Limb (tissue), 2 donors: ENCODE measurements around the gene OBSCN.

ENCODE experiments used
- DNase-seq, 2 donors: peaks; one replicate each; pipeline ENCODE4 v3.0.0-alpha.2; 2016; ENCODE audit errors: extremely low spot score in 2 of 2

Gene OBSCN

DNA sequence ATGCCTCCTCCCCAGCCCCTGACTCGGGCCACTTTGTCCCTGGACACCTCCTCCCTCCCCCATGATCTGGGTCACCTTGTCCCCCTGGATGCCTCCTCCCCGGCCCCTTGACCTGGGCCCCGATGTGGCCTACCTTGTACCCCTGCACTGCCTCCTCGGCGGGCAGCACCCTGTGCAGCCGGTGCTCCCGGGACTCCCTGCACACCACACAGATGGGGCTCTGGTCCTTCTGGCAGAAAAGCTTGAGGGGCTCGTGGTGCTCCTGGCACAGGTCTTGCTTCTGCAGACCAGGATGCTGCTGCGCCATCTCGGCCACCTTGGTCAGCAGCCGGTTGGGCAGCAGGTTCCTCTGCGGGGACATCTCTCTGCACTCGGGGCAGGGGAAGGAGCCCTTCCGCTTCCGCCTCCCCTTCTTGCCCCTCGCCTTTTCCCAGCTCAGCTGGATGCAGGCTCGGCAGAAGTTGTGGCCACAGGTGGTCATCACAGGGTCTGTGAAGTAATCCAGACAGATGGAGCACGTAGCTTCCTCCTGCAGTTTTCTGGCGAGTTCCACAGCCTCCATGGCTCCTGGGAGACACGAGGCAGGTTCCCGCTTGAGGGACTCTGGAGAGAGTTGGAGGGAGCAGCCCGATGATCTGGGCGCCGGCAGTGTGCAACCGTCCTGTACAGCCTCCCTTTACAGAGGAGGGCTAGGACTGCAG, 206.8 kb downstream of the OBSCN start:
- no peak for DNase-seq

DNA sequence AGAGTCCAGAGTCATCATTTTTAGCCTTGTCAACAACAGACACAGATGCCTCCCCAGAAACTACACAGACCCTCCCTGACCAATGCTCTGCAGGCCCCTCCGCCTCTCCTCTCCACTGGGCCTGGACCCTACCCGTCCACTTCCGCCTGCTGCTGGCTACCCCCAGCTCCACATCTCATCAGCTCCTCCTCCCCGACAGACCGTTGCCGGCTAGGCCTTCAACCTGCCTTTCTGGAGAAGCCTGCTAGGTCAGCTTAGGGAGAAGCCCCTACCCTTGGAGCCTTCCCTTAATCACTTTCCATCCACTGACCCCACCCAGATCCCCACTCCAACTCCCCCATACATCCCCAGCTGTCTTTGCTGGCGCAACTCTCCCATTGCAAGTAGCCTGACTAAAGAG, 207.4 kb downstream of the OBSCN start:
- DNase-seq = no peak

DNA sequence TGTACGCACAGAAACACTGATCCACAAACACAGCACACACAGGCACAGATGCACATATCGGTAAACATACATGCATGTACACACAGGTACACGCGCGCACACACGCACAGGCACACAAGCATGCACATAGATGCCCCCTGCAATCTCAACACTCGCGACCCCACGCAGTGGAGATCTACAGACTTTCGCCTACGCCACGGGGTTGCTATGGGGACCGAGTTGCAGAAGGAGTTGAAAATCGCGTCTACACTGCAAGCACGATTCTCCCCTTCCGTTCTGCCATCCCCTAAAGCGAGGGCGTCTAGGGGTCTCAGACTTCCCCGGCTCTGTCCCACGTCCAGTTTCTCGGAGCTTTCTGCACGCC, 208.0 kb downstream of the OBSCN start:
- DNase-seq = no peak

DNA sequence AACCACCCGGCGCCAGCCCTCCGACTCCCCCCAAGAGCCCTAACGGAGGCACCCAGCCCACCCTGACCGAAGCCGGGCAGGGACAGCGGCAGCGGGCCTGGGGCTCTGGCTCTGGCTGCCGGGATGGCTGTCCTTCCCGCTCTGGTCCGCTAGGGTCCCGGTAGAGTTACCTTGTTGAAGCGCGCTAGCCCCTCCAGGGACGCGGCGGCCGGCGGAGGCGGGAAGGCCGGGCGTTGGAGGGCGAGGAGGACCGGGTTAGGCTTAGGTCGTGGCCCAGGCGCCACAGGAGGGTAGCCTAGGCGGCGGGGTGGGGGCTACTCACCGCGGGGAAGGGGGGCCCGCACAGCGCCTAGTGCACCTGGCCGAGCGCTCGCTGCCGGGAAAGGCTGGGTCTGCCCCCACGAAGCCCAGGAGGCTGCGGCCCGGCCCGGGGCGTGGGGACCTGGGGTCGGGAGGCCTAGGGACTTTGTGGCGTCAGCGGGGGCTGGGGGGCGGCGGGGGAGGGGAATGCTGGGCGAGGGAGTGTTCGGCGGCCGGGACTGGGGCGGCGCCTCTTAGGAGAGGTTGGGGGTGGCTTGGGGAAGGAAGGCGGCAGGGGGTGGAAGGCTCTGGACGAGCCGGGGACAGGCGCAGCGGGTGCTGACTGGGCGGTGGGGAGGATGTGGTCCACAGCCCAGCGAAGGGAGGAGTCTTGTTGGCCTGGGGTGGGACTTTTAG, 208.5 kb downstream of the OBSCN start, which contains the start of gene TRIM17:
Gene TRIM17, minus strand, starts transcription at position 645 of the 717 bp plus-strand sequence. CDS start 1,789 bp downstream, outside the sequence.
- peak in 1 of 2 donors; percentile 63 for DNase-seq

DNA sequence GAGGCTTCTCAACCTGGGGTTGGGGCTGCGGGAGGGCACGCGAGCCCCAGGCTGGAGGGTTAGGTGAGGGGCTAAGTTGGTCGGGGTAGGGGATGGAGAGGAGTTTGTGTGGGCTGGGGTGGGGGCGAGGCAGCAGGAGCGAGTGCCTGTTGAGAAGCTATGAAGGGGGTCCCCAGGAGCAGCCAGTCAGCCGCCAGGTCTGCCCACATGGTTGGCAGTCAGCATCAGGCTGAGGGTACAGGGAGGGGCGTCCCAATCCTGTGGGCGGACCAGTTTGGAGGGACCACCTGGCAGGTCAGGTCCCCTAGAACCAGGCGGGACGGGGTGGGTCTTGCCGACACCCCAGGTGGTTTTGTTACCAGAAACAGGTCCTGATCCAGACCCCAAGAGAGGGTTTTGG, 209.2 kb downstream of the OBSCN start:
- DNase-seq = no peak

DNA sequence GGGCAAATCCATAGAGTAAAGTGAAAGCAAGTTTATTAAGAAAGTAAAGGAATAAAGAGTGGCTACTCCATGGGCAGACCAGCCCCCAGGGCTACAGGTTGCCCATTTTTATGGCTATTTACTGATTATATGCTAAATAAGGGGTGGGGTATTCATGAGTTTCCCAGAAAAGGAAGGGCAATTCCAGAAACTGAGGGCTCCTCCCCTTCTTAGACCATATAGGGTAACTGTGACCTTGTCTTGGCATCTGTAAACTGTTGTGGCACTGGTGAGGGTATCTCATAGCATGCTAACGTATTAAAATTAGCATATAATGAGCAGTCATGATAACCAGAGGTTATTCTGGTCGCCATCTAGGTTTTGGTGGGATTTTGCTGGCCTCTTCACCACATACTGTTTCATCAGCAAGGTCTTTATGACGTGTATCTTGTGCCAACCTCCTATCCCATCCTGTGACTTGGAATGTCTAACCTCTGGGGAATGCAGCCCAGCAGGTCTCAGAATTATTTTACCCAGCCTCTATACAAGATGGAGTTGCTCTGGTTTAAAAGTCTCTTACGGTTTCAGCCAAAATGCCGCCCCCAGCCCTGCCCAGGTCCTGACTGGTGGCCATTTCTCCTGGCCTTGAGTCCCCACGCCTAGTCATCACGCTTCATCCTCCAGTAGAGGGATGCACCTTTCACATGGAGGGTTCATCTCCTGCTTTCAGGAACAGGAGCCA, 209.8 kb downstream of the OBSCN start:
- DNase-seq = no peak

DNA sequence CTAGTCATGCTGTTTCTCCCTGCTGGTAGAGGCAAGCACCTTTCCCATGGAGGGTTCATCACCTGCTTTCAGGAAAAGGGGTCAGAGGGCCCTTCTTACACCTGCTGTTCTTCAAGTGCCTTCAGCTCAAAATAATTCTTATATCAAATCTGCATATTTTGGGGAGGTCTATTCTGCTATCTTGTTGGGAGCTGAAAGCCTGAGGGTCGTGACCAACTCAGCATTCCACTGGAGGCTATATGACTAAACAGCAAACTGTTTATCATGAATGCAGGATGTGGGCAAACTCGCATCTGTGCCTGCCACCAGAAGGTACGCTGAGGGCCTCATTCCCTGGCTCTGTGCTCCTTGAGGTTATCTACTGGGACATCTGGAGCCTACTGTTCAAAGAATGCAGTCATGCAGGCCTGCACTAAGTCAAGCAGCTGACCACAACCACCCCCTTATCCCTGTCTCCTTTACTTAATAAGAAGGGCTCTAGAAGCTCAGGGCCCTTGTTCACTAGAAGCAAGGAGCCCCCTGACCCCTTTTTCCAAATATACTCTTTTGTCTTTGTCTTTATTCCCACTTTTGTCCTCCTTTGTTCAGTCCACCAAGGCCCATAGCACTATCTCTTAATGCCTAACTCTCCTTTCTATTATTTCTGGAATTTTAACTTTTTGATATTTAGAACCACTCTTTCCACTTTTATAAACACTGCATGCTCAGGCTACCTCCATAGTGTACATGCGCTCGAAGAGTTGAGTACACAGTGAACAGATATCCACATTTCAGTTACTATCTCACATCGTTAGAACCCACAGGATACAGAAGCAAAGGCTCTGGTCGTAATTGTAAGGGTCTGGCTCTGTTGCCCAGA, 213.4 kb downstream of the OBSCN start:
- DNase-seq = no peak

DNA sequence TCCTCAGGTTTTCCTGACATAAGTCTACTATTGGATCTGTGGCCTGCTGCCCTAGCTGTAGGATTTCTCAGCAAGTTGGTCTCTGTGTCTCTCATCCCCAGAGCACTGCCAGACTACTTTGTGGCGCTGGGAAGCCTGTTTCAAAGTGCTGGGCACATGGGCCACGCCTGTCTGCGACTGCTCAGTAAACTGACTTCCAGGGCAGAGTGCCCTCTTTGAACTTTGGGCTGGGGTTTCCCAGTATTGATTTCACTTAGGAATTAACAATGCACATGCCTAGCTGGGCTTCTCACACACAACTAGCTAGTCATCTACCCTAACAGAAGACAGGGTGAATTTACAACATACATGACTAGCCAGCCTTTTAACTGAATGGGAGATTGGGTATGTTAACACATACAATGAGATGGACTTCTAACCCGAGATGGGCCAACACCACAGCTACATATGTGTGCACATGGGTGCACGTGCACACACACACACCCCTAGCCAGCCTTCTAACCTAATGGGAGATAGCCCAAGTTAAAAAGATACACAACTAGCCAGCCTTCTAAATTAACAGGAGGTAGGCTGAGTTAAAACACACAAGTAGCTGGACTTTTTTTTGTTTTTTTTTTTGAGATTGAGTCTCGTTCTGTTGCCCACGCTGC, 215.7 kb downstream of the OBSCN start:
- no peak for DNase-seq

DNA sequence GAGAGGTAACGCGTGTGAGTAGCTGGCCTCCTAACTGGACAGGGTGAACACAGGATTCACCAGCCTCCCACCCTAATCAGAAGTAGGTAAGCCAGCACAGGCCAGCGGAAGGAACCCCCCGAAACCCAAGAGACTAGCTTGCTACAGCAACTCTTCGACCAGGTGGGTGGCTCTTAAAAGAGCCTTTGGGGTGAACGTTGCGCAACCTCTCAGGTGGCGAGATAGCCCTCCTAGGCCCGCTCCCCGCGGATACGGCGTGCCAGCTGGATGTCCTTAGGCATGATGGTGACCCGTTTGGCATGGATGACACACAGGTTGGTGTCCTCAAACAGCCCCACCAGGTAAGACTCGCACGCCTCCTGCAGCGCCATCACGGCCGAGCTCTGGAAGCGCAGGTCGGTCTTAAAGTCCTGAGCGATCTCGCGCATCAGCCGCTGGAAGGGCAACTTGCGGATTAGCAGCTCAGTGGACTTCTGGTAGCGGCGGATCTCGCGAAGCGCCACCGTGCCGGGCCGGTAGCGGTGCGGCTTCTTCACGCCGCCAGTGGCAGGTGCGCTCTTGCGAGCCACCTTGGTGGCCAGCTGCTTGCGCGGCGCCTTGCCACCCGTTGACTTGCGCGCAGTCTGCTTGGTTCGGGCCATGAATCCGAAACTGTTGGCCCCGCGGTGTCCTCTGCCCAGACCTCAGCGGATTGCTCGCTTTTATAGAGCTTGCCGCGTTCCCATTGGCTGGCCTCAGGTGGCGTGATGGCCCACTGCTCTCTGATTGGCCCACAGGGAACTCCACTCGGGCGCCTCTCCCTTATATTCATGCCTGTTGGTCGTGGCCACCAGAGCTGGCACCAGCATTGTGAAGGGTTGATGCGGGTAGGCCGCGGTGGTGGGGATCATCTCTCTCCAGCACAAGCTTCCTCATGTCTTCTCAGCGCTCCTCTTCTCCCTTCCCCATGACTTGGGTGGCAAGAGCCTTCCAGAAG, 217.1 kb downstream of the OBSCN start:
- DNase-seq = no peak

DNA sequence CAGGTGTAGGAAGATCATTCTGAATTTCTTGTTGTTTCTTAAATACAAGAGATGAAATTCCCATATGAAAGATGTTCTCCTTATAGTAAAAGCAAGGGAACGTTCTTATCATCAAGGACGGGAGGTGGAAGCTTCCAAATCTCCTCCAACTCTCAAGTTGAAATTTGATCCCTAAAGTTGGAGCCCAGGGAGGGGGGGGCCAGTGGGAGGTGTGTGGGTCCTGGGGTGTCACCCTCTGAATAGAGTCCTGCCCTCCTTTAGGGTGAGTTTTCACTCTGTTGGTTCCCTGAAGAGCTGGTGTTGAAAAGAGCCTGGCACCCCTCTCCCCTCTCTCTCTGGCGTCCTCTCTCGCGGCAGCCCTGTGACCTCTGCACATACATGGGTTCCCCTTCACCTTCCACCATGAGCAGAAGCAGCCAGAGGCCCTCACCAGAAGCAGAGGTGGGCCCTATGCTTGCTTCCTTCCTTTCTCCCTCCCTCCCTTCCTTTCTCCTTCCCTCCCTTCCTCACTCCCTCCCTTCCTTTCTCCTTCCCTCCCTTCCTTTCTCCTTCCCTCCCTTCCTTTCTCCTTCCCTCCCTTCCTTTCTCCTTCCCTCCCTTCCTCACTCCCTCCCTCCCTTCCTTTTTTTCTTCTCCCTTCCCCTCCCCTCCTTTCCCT, 218.8 kb downstream of the OBSCN start:
- no peak for DNase-seq

DNA sequence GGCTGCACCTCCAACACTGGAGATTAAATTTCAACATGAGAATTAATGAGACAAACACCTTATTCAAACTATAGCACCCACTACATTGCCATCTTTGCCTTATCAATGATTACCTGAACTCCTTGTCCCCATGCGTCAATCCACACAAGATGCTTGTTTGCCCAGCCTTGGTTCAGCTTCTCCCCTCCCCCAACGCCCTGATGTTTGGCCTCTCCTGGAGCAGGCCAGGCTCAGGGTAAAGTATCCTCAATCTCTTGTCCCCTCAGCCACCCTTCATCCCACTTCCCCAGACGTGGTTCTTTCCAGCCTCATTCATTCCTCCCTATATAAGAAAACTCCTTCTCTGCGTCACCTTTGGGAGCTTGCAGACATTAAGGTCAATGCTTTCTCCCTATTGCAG, 220.6 kb downstream of the OBSCN start:
- DNase-seq = no peak
